Astrocyte (in vitro differentiated cells and primary cell): ENCODE data around the gene ANKRD34A. TPM values are rescaled to one million over a fixed set of nuclear protein-coding genes. Genes with fewer than 3 reads are reported as not detected.

ENCODE experiments used
- DNase-seq: peaks from one replicate; pipeline ENCODE4 v3.0.0-alpha.2; 2010; ENCODE audit warnings: low read depth
- FAIRE-seq: peaks from 2 replicates; lab custom pipeline; 2011; peaks lifted over from hg19 to GRCh38; lab: Jason Lieb, UNC
- H2AFZ ChIP-seq: 2 replicates; pipeline ENCODE4 v1.6.0; 2012; ENCODE audit warnings: low read depth, low read length, inconsistent platforms
- H3K27ac ChIP-seq: 2 replicates; pipeline ENCODE4 v1.5.1; 2011; ENCODE audit warnings: low read depth, low read length, inconsistent platforms
- H3K27me3 ChIP-seq: 2 replicates; pipeline ENCODE4 v1.6.0; 2011; ENCODE audit warnings: low read length, inconsistent platforms; ENCODE audit not compliant: insufficient read depth
- H3K36me3 ChIP-seq: 2 replicates; pipeline ENCODE4 v1.5.1; 2011; ENCODE audit warnings: low read length, inconsistent platforms; ENCODE audit not compliant: insufficient read depth
- H3K4me1 ChIP-seq: 2 replicates; pipeline ENCODE4 v1.5.1; 2011; ENCODE audit warnings: low read length, inconsistent platforms; ENCODE audit not compliant: insufficient read depth
- H3K4me2 ChIP-seq: 2 replicates; pipeline ENCODE4 v1.6.0; 2012; ENCODE audit warnings: low read length, inconsistent platforms
- H3K4me3 ChIP-seq: 2 replicates; pipeline ENCODE4 v1.5.1; 2011; ENCODE audit warnings: low read depth, mild to moderate bottlenecking, low read length, inconsistent platforms; ENCODE audit not compliant: insufficient read depth
- H3K79me2 ChIP-seq: 2 replicates; pipeline ENCODE4 v1.6.0; 2012; ENCODE audit warnings: mild to moderate bottlenecking, low read length, inconsistent platforms; ENCODE audit not compliant: insufficient read depth
- H3K9ac ChIP-seq: 2 replicates; pipeline ENCODE4 v1.6.0; 2012; ENCODE audit warnings: mild to moderate bottlenecking, low read length, inconsistent platforms
- H3K9me3 ChIP-seq: 2 replicates; pipeline ENCODE4 v1.5.1; 2012; ENCODE audit warnings: low read depth, mild to moderate bottlenecking, low read length, inconsistent platforms; ENCODE audit not compliant: insufficient read depth
- H4K20me1 ChIP-seq: 2 replicates; pipeline ENCODE4 v1.6.0; 2012; ENCODE audit warnings: low read length, inconsistent platforms; ENCODE audit not compliant: insufficient read depth
- H3K27ac Mint-ChIP-seq: one replicate; pipeline ENCODE4 v1.8.0; 2021; ENCODE audit warnings: mild to moderate bottlenecking, mixed read lengths; ENCODE audit not compliant: unreplicated experiment
- H3K27me3 Mint-ChIP-seq: one replicate; pipeline ENCODE4 v1.8.0; 2021; ENCODE audit warnings: low read depth, mixed read lengths; ENCODE audit not compliant: unreplicated experiment
- H3K36me3 Mint-ChIP-seq: one replicate; pipeline ENCODE4 v1.8.0; 2021; ENCODE audit warnings: low read depth, mixed read lengths; ENCODE audit not compliant: unreplicated experiment
- H3K4me1 Mint-ChIP-seq: one replicate; pipeline ENCODE4 v1.8.0; 2021; ENCODE audit warnings: low read depth, mixed read lengths; ENCODE audit not compliant: unreplicated experiment
- H3K4me3 Mint-ChIP-seq: one replicate; pipeline ENCODE4 v1.8.0; 2021; ENCODE audit warnings: mild to moderate bottlenecking, moderate library complexity, mixed read lengths; ENCODE audit not compliant: unreplicated experiment
- H3K9me3 Mint-ChIP-seq: one replicate; pipeline ENCODE4 v1.8.0; 2021; ENCODE audit warnings: mild to moderate bottlenecking, mixed read lengths; ENCODE audit not compliant: unreplicated experiment
- CTCF ChIP-seq: IDR thresholded peaks from 2 replicates; pipeline ENCODE4 v1.5.1; 2011; ENCODE audit warnings: low read depth, mild to moderate bottlenecking, inconsistent platforms, low read length, moderate library complexity; ENCODE audit not compliant: insufficient read depth
- EZH2 ChIP-seq: IDR thresholded peaks from 2 replicates; pipeline ENCODE4 v1.6.1; 2012; ENCODE audit warnings: mild to moderate bottlenecking, low read length, inconsistent platforms; ENCODE audit not compliant: insufficient read depth
- total RNA-seq: library from RNA; stranded (reverse); gene quantifications from 2 replicates; pipeline ENCODE4 v1.2.1, GENCODE V29; 2021

Gene ANKRD34A
- total RNA-seq, 1 donor from 2014 or later, result 5.8 TPM

- no peak overlapping the region for H3K4me3 ChIP-seq
- H3K36me3 ChIP-seq, result no peaks in the 10 kb centered on the region
- H3K9me3 Mint-ChIP-seq, result no peaks in the 10 kb centered on the region
- H3K36me3 Mint-ChIP-seq, result no peaks in the 10 kb centered on the region
- no peaks in the 10 kb centered on the region for H3K27me3 ChIP-seq
- no peaks in the 10 kb centered on the region for H3K27me3 Mint-ChIP-seq
- no peak for FAIRE-seq
- TF ChIP-seq CTCF (no peak), EZH2 (no peak)
- H4K20me1 ChIP-seq, result no peaks in the 10 kb centered on the region
- H3K4me3 Mint-ChIP-seq, result no peak overlapping the region
- H3K4me1 Mint-ChIP-seq, result peaks cover 18% of the 10 kb centered on the region
- H3K9ac ChIP-seq, result no peak overlapping the region
- peaks cover 19% of the 10 kb centered on the region for H3K4me1 ChIP-seq
- no peak overlapping the region for H2AFZ ChIP-seq
- no peak overlapping the region for H3K27ac Mint-ChIP-seq
- peaks cover 5% of the 10 kb centered on the region for H3K79me2 ChIP-seq
- no peak overlapping the region for H3K4me2 ChIP-seq
- no peak for DNase-seq
- H3K9me3 ChIP-seq, result peaks cover 5% of the 10 kb centered on the region
- no peak overlapping the region for H3K27ac ChIP-seq
Observed at GRCh38 chr1:145967288-145967687, 2.9 kb upstream of the ANKRD34A start.

GRCh38 chr1:145965119-145965744, 857 bp upstream of the ANKRD34A start:
- Histone ChIP-seq H4K20me1 (no peaks in the 10 kb centered on the region), H3K27me3 (no peaks in the 10 kb centered on the region), H3K4me1 (peaks cover 35% of the 10 kb centered on the region), H3K4me3 (peak overlapping the region; percentile 87), H3K36me3 (no peaks in the 10 kb centered on the region), H2AFZ (peak overlapping the region; percentile 93), H3K4me2 (peak overlapping the region; percentile 93), H3K27ac (no peak overlapping the region), H3K9ac (peak overlapping the region; percentile 84), H3K79me2 (peaks cover 5% of the 10 kb centered on the region), H3K9me3 (peaks cover 5% of the 10 kb centered on the region)
- H3K4me1 Mint-ChIP-seq, result peaks cover 26% of the 10 kb centered on the region
- H3K9me3 Mint-ChIP-seq, result no peaks in the 10 kb centered on the region
- no peaks in the 10 kb centered on the region for H3K27me3 Mint-ChIP-seq
- H3K36me3 Mint-ChIP-seq, result no peaks in the 10 kb centered on the region
- no peak for TF ChIP-seq CTCF
- no peak for TF ChIP-seq EZH2
- H3K27ac Mint-ChIP-seq, result no peak overlapping the region
- FAIRE-seq, result no peak
- DNase-seq, result no peak
- H3K4me3 Mint-ChIP-seq, result peak overlapping the region; percentile 89
